Effector CD8-positive, alpha-beta T cell (primary cell): Measurements from ENCODE around the gene OR10K2.

Experiments
- DNase-seq: peaks from one replicate; lab custom pipeline; 2025; lab: John Stamatoyannopoulos, UW

Gene OR10K2

DNA sequence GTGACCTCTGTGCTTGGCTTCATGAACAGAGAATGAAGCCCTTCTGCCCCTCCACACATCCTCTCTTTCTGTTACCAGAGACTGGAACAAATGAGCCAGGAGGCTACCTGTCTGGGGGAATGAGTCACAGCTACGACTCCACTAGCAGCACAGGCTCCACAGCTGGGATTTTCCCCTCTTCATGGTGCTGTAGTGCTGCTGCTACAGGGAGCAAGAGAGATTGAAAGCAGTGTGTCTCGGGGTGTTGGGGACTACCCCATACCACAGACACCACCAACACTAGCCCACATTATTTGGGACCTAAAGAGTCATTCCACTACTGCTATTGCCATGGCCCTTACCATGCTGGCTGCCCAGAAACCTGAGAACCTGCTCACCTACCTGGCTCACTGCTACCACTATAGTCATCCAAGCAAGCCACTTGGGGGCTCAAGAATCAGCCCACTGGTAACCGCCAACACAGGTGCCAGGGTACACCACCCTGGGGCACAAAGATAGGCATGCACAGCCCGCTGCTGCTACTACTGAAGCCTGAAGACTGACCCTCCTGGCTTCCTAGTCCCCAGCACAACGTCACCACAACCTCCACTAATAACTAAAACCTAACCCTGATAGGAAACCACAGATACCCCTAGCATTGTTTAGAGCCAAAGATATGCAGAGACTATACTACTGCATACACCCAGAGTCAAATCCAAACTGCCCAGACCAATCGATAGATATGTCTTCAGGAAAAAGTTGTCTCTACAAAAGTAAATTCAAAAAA, 54.7 kb downstream of the OR10K2 start:
- DNase-seq = no peak
